Astrocyte (in vitro differentiated cells and primary cell): ENCODE data around the gene MEAF6. TPM values are rescaled to one million over a fixed set of nuclear protein-coding genes. Genes with fewer than 3 reads are reported as not detected.

Experiments used
- DNase-seq: peaks from one replicate; pipeline ENCODE4 v3.0.0-alpha.2; 2010; ENCODE audit warnings: low read depth
- FAIRE-seq: peaks from 2 replicates; lab custom pipeline; 2011; peaks lifted over from hg19 to GRCh38; lab: Jason Lieb, UNC
- H2AFZ ChIP-seq: 2 replicates; pipeline ENCODE4 v1.6.0; 2012; ENCODE audit warnings: low read depth, low read length, inconsistent platforms
- H3K27ac ChIP-seq: 2 replicates; pipeline ENCODE4 v1.5.1; 2011; ENCODE audit warnings: low read depth, low read length, inconsistent platforms
- H3K27me3 ChIP-seq: 2 replicates; pipeline ENCODE4 v1.6.0; 2011; ENCODE audit warnings: low read length, inconsistent platforms; ENCODE audit not compliant: insufficient read depth
- H3K36me3 ChIP-seq: 2 replicates; pipeline ENCODE4 v1.5.1; 2011; ENCODE audit warnings: low read length, inconsistent platforms; ENCODE audit not compliant: insufficient read depth
- H3K4me1 ChIP-seq: 2 replicates; pipeline ENCODE4 v1.5.1; 2011; ENCODE audit warnings: low read length, inconsistent platforms; ENCODE audit not compliant: insufficient read depth
- H3K4me2 ChIP-seq: 2 replicates; pipeline ENCODE4 v1.6.0; 2012; ENCODE audit warnings: low read length, inconsistent platforms
- H3K4me3 ChIP-seq: 2 replicates; pipeline ENCODE4 v1.5.1; 2011; ENCODE audit warnings: low read depth, mild to moderate bottlenecking, low read length, inconsistent platforms; ENCODE audit not compliant: insufficient read depth
- H3K79me2 ChIP-seq: 2 replicates; pipeline ENCODE4 v1.6.0; 2012; ENCODE audit warnings: mild to moderate bottlenecking, low read length, inconsistent platforms; ENCODE audit not compliant: insufficient read depth
- H3K9ac ChIP-seq: 2 replicates; pipeline ENCODE4 v1.6.0; 2012; ENCODE audit warnings: mild to moderate bottlenecking, low read length, inconsistent platforms
- H3K9me3 ChIP-seq: 2 replicates; pipeline ENCODE4 v1.5.1; 2012; ENCODE audit warnings: low read depth, mild to moderate bottlenecking, low read length, inconsistent platforms; ENCODE audit not compliant: insufficient read depth
- H4K20me1 ChIP-seq: 2 replicates; pipeline ENCODE4 v1.6.0; 2012; ENCODE audit warnings: low read length, inconsistent platforms; ENCODE audit not compliant: insufficient read depth
- H3K27ac Mint-ChIP-seq: one replicate; pipeline ENCODE4 v1.8.0; 2021; ENCODE audit warnings: mild to moderate bottlenecking, mixed read lengths; ENCODE audit not compliant: unreplicated experiment
- H3K27me3 Mint-ChIP-seq: one replicate; pipeline ENCODE4 v1.8.0; 2021; ENCODE audit warnings: low read depth, mixed read lengths; ENCODE audit not compliant: unreplicated experiment
- H3K36me3 Mint-ChIP-seq: one replicate; pipeline ENCODE4 v1.8.0; 2021; ENCODE audit warnings: low read depth, mixed read lengths; ENCODE audit not compliant: unreplicated experiment
- H3K4me1 Mint-ChIP-seq: one replicate; pipeline ENCODE4 v1.8.0; 2021; ENCODE audit warnings: low read depth, mixed read lengths; ENCODE audit not compliant: unreplicated experiment
- H3K4me3 Mint-ChIP-seq: one replicate; pipeline ENCODE4 v1.8.0; 2021; ENCODE audit warnings: mild to moderate bottlenecking, moderate library complexity, mixed read lengths; ENCODE audit not compliant: unreplicated experiment
- H3K9me3 Mint-ChIP-seq: one replicate; pipeline ENCODE4 v1.8.0; 2021; ENCODE audit warnings: mild to moderate bottlenecking, mixed read lengths; ENCODE audit not compliant: unreplicated experiment
- EZH2 ChIP-seq: IDR thresholded peaks from 2 replicates; pipeline ENCODE4 v1.6.1; 2012; ENCODE audit warnings: mild to moderate bottlenecking, low read length, inconsistent platforms; ENCODE audit not compliant: insufficient read depth
- total RNA-seq: library from RNA; stranded (reverse); gene quantifications from 2 replicates; pipeline ENCODE4 v1.2.1, GENCODE V29; 2021
- TF ChIP-seq, protein P1 (sequence below): IDR thresholded peaks from 2 replicates; pipeline ENCODE4 v1.5.1; 2011; ENCODE audit warnings: low read depth, mild to moderate bottlenecking, inconsistent platforms, low read length, moderate library complexity; ENCODE audit not compliant: insufficient read depth

MEAF6 gene
- total RNA-seq, 1 donor from 2014 or later: 49.0 TPM

DNA sequence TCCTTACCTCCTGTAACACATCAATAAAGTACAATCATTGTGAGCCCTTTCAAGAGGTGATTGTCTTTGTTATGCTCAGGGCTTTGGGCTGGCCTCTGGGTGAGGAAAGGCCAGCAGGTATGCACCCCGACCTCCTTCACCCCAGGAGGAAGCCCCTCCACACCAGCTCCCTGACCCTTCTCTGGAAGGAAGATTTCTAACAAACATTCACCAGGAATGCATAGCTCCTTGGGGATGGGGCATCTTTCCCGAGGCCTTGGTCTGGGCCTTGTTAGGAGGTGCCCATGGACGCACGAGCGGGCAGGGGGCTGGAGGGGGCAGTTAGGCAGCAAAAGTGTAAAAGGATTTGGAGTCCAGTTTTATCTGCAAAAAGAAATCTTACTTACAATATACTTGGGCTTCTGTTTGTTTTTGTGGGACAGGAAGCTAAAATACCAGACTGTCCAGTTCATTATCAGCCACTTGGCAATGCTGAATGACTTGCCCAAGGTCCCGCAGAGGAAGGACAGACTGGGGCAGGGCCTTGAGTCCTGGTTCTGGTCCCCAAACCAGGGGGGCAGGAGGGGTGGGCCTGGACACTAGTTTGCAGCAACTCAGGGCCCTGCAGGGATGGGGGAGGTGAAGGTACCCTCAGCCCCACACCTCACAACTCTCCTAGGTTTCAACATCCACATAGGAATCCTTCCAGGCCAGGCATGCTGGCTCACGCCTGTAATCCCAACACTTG, 30.1 kb downstream of the MEAF6 start:
- Mint-ChIP-seq H3K36me3 (peaks cover 4% of the 10 kb centered on the region), H3K27me3 (no peaks in the 10 kb centered on the region), H3K4me1 (peaks cover 14% of the 10 kb centered on the region), H3K9me3 (no peaks in the 10 kb centered on the region), H3K27ac (peak overlapping the region; percentile 66), H3K4me3 (no peak overlapping the region)
- Histone ChIP-seq H3K4me3 (no peak overlapping the region), H3K27ac (no peak overlapping the region), H3K9ac (no peak overlapping the region), H3K9me3 (no peaks in the 10 kb centered on the region), H3K27me3 (no peaks in the 10 kb centered on the region), H3K36me3 (peaks cover 35% of the 10 kb centered on the region), H3K4me2 (no peak overlapping the region), H4K20me1 (peaks cover 63% of the 10 kb centered on the region), H3K79me2 (peaks cover 26% of the 10 kb centered on the region), H3K4me1 (peaks cover 25% of the 10 kb centered on the region), H2AFZ (no peak overlapping the region)
- DNase-seq: no peak
- TF ChIP-seq EZH2: no peak
- TF ChIP-seq, protein P1, sequence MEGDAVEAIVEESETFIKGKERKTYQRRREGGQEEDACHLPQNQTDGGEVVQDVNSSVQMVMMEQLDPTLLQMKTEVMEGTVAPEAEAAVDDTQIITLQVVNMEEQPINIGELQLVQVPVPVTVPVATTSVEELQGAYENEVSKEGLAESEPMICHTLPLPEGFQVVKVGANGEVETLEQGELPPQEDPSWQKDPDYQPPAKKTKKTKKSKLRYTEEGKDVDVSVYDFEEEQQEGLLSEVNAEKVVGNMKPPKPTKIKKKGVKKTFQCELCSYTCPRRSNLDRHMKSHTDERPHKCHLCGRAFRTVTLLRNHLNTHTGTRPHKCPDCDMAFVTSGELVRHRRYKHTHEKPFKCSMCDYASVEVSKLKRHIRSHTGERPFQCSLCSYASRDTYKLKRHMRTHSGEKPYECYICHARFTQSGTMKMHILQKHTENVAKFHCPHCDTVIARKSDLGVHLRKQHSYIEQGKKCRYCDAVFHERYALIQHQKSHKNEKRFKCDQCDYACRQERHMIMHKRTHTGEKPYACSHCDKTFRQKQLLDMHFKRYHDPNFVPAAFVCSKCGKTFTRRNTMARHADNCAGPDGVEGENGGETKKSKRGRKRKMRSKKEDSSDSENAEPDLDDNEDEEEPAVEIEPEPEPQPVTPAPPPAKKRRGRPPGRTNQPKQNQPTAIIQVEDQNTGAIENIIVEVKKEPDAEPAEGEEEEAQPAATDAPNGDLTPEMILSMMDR: no peak
- no peak for FAIRE-seq

DNA sequence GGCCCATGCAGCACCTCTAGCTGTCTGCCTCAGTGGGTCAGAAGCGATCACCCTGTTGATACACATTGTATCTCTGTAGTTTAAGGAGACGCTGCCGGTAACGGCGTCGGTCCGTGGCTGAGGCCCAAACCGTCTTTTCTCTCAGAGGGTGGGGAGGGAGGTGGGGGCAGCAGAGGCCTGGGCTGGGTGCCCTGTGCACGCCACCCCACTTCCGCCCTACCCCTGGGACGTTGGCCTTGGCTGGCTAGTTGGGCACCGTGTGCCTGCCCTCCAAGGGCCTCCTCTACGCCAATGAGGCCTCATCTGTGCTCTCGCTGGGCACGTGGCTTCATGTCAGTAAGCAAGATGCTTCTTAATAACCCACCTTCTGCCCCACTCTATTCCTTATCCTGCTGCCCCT, 30.8 kb downstream of the MEAF6 start:
- Mint-ChIP-seq H3K9me3 (no peaks in the 10 kb centered on the region), H3K27ac (no peak overlapping the region), H3K27me3 (no peaks in the 10 kb centered on the region), H3K4me1 (peaks cover 22% of the 10 kb centered on the region), H3K36me3 (peaks cover 4% of the 10 kb centered on the region), H3K4me3 (no peak overlapping the region)
- Histone ChIP-seq H3K4me1 (peaks cover 32% of the 10 kb centered on the region), H3K4me3 (no peak overlapping the region), H4K20me1 (peaks cover 63% of the 10 kb centered on the region), H3K27ac (no peak overlapping the region), H3K79me2 (peaks cover 33% of the 10 kb centered on the region), H3K4me2 (no peak overlapping the region), H2AFZ (no peak overlapping the region), H3K9ac (no peak overlapping the region), H3K27me3 (no peaks in the 10 kb centered on the region), H3K9me3 (no peaks in the 10 kb centered on the region), H3K36me3 (peaks cover 31% of the 10 kb centered on the region)
- DNase-seq (no peak), FAIRE-seq (no peak)
- TF ChIP-seq, protein P1: no peak
- no peak for TF ChIP-seq EZH2
